Vagina (tissue), 2 donors: ENCODE results near the gene SORCS2. TPM values are rescaled to one million over a fixed set of nuclear protein-coding genes. Genes with fewer than 3 reads are reported as not detected.

ENCODE experiments used
- DNase-seq, 2 donors: peaks; one replicate each; pipeline ENCODE4 v3.0.0-alpha.2; 2017; ENCODE audit errors: extremely low spot score in 2 of 2
- H3K27ac ChIP-seq: fragments of 200-600 bp; sonication (generic); one replicate; pipeline ENCODE4 v1.5.1; 2019
- H3K27me3 ChIP-seq: fragments of 200-600 bp; sonication (generic); one replicate; pipeline ENCODE4 v1.5.1; 2019
- H3K36me3 ChIP-seq, 2 donors: fragments of 200-600 bp; sonication (generic); one replicate each; pipeline ENCODE4 v1.5.1; 2017 to 2019
- H3K4me1 ChIP-seq: fragments of 200-600 bp; sonication (generic); one replicate; pipeline ENCODE4 v1.5.1; 2019
- H3K4me3 ChIP-seq, 2 donors: fragments of 200-600 bp; sonication (generic); 1 replicate in 1 of 2; 2 replicates in 1 of 2; pipeline ENCODE4 v1.5.1; 2016 to 2019
- H3K9me3 ChIP-seq: fragments of 200-600 bp; sonication (generic); one replicate; pipeline ENCODE4 v1.5.1; 2019
- CTCF ChIP-seq, 3 experiments: fragments of 450-650 bp in 2 of 3; fragments of 200-600 bp in 1 of 3; sonication (generic) in 1 of 3; IDR thresholded peaks; one replicate each; pipeline ENCODE4 v1.5.1; 2017 to 2019; ENCODE audit warnings: antibody characterized with exemption in 3 of 3, mild to moderate bottlenecking in 2 of 3, moderate library complexity in 2 of 3
- POLR2A ChIP-seq, 2 donors: fragments of 450-650 bp; IDR thresholded peaks; one replicate each; pipeline ENCODE4 v1.6.1; 2017; ENCODE audit warnings: antibody characterized with exemption in 2 of 2, mild to moderate bottlenecking in 2 of 2, moderate library complexity in 2 of 2
- POLR2AphosphoS5 ChIP-seq, 2 donors: sonication (generic); formaldehyde crosslinking; IDR thresholded peaks; one replicate each; pipeline ENCODE4 v1.9.0; 2017; ENCODE audit warnings: antibody characterized with exemption in 2 of 2, mild to moderate bottlenecking in 2 of 2, low read depth in 1 of 2; ENCODE audit not compliant: insufficient read depth in 1 of 2
- intact Hi-C: fragments of 100-400 bp; cut with DNase I; formaldehyde crosslinking; loops from one replicate; pipeline ENCODE4 v1.15.1; 2023
- total RNA-seq: library from RNA; depleted of rRNA; stranded (reverse); fragments of >200 nt; gene quantifications from one replicate; pipeline ENCODE4 v1.2.3, GENCODE V29; 2016

SORCS2 gene
- total RNA-seq, 1 donor from 2014 or later = 5.4 TPM

- peaks cover 28% of the 10 kb centered on the region for H3K4me1 ChIP-seq
- intact Hi-C loops = no loop called here
- no peak for TF ChIP-seq CTCF (IDR thresholded peaks at IDR 0.05)
- TF ChIP-seq POLR2A (IDR thresholded peaks at IDR 0.05) = no peak
- TF ChIP-seq POLR2AphosphoS5 (IDR thresholded peaks at IDR 0.05; ENCODE audit: insufficient read depth in 1 of 2, low read depth in 1 of 2) = no peak
- no peaks in the 10 kb centered on the region for H3K9me3 ChIP-seq
- H3K27me3 ChIP-seq = no peaks in the 10 kb centered on the region
- H3K36me3 ChIP-seq = no peaks in the 10 kb centered on the region
- no peak for DNase-seq
- no peak overlapping the region for H3K27ac ChIP-seq
- no peak overlapping the region for H3K4me3 ChIP-seq
Measured at GRCh38 chr4:7336732-7337131, 144.4 kb downstream of the SORCS2 start.

- H3K4me1 ChIP-seq = peaks cover 22% of the 10 kb centered on the region
- H3K36me3 ChIP-seq = no peaks in the 10 kb centered on the region
- intact Hi-C loops = no loop called here
- no peak overlapping the region for H3K27ac ChIP-seq
- TF ChIP-seq CTCF (IDR thresholded peaks at IDR 0.05) (no peak), POLR2A (IDR thresholded peaks at IDR 0.05) (no peak), POLR2AphosphoS5 (IDR thresholded peaks at IDR 0.05; ENCODE audit: insufficient read depth in 1 of 2, low read depth in 1 of 2) (no peak)
- H3K27me3 ChIP-seq = no peaks in the 10 kb centered on the region
- DNase-seq = no peak
- H3K9me3 ChIP-seq = no peaks in the 10 kb centered on the region
- H3K4me3 ChIP-seq = no peak overlapping the region
Measured at GRCh38 chr4:7337196-7338058, 145.1 kb downstream of the SORCS2 start.

- Histone ChIP-seq H3K4me1 (peaks cover 17% of the 10 kb centered on the region), H3K9me3 (no peaks in the 10 kb centered on the region), H3K36me3 (no peaks in the 10 kb centered on the region), H3K27ac (no peak overlapping the region), H3K27me3 (no peaks in the 10 kb centered on the region), H3K4me3 (no peak overlapping the region)
- no peak for DNase-seq
- intact Hi-C loops = no loop called here
- TF ChIP-seq POLR2AphosphoS5 (IDR thresholded peaks at IDR 0.05; ENCODE audit: insufficient read depth in 1 of 2, low read depth in 1 of 2) (no peak), POLR2A (IDR thresholded peaks at IDR 0.05) (no peak), CTCF (IDR thresholded peaks at IDR 0.05) (no peak)
Measured at GRCh38 chr4:7338059-7338452, 145.7 kb downstream of the SORCS2 start.

- Histone ChIP-seq H3K36me3 (no peaks in the 10 kb centered on the region), H3K4me3 (no peak overlapping the region)
- intact Hi-C loops = no loop called here
Measured at GRCh38 chr4:7338876-7339623, 146.7 kb downstream of the SORCS2 start.

GRCh38 chr4:7339751-7340552, 147.6 kb downstream of the SORCS2 start:
- no peak for DNase-seq
- Histone ChIP-seq H3K4me3 (no peak overlapping the region), H3K27ac (no peak overlapping the region), H3K9me3 (no peaks in the 10 kb centered on the region), H3K36me3 (no peaks in the 10 kb centered on the region), H3K27me3 (no peaks in the 10 kb centered on the region), H3K4me1 (peaks cover 13% of the 10 kb centered on the region)
- intact Hi-C loops = no loop called here
- no peak for TF ChIP-seq CTCF (IDR thresholded peaks at IDR 0.05)
- TF ChIP-seq POLR2AphosphoS5 (IDR thresholded peaks at IDR 0.05; ENCODE audit: insufficient read depth in 1 of 2, low read depth in 1 of 2) = no peak
- no peak for TF ChIP-seq POLR2A (IDR thresholded peaks at IDR 0.05)

More at GRCh38 chr4:7338876-7339623, 146.7 kb downstream of the SORCS2 start:
- no peak for DNase-seq
- no peaks in the 10 kb centered on the region for H3K27me3 ChIP-seq
- H3K4me1 ChIP-seq = peaks cover 17% of the 10 kb centered on the region
- H3K27ac ChIP-seq = no peak overlapping the region
- no peak for TF ChIP-seq POLR2A (IDR thresholded peaks at IDR 0.05)
- H3K9me3 ChIP-seq = no peaks in the 10 kb centered on the region
